IMR-90 (cell line): ENCODE measurements around the gene GYPB. TPM values are rescaled to one million over a fixed set of nuclear protein-coding genes. Genes with fewer than 3 reads are reported as not detected.
"Not testable (repeated sequence)": the region's sequence is repeated elsewhere in the genome, so short reads cannot be mapped to it uniquely, and the experiment has no call there.

Experiments used
- ATAC-seq: fragments of 200-7000 bp; cut with Tn5 transposase; 2 replicates; pipeline ENCODE4 v1.9.1; 2020; ENCODE audit warnings: low read depth, mild to moderate bottlenecking, moderate library complexity
- BruUV-seq: library from RNA; stranded (reverse); fragments of 400-500 nt; replicated peaks from 2 replicates; lab custom pipeline; 2021; lab: Mats Ljungman, UMichigan
- CTCF ChIA-PET: fragments of 300-600 bp; formaldehyde crosslinking; extraction: SDS; loops from one replicate; lab custom pipeline; 2021; ENCODE audit warnings: antibody characterized with exemption; lab: Yijun Ruan, JAX
- POLR2A ChIA-PET: fragments of 300-600 bp; sonication (Branson Sonifier 250); formaldehyde crosslinking; loops from one replicate; lab custom pipeline; 2022; ENCODE audit warnings: antibody characterized with exemption; ENCODE audit not compliant: unreplicated experiment; lab: Charles Lee
- DNase-seq: peaks from one replicate; pipeline ENCODE4 v3.0.0; 2013
- H2AFZ ChIP-seq: replicated peaks from 2 replicates; pipeline ENCODE3; 2013; ENCODE audit warnings: low read length, mild to moderate bottlenecking; ENCODE audit not compliant: poor library complexity
- H2AK5ac ChIP-seq: 2 replicates; pipeline ENCODE4 v1.6.1; 2013; ENCODE audit warnings: low read depth, low read length, inconsistent platforms
- H2AK9ac ChIP-seq: replicated peaks from 2 replicates; pipeline ENCODE3; 2013; ENCODE audit warnings: mild to moderate bottlenecking, low read depth, low read length, moderate library complexity; ENCODE audit not compliant: poor library complexity
- H2BK120ac ChIP-seq: 2 replicates; pipeline ENCODE4 v1.6.1; 2013; ENCODE audit warnings: low read depth, low read length, inconsistent platforms
- H2BK15ac ChIP-seq: 3 replicates; pipeline ENCODE4 v1.6.1; 2013; ENCODE audit warnings: low read depth, low read length, inconsistent platforms
- H2BK20ac ChIP-seq: 2 replicates; pipeline ENCODE4 v1.6.1; 2013; ENCODE audit warnings: low read depth, mild to moderate bottlenecking, inconsistent platforms, low read length, moderate library complexity
- H2BK5ac ChIP-seq: 2 replicates; pipeline ENCODE4 v1.6.1; 2013; ENCODE audit warnings: mild to moderate bottlenecking, low read depth, low read length, inconsistent platforms; ENCODE audit not compliant: poor library complexity, severe bottlenecking
- H3K14ac ChIP-seq: replicated peaks from 2 replicates; pipeline ENCODE4 v1.6.1; 2013; ENCODE audit warnings: low read depth, low read length, inconsistent platforms
- H3K18ac ChIP-seq: 2 replicates; pipeline ENCODE4 v1.6.1; 2013; ENCODE audit warnings: low read depth, low read length, control low read depth
- H3K23ac ChIP-seq: 2 replicates; pipeline ENCODE4 v1.6.1; 2013; ENCODE audit warnings: low read depth, low read length, inconsistent platforms
- H3K27ac ChIP-seq: 2 replicates; pipeline ENCODE4 v1.5.1; 2013; ENCODE audit warnings: mild to moderate bottlenecking, control low read depth, low read length; ENCODE audit not compliant: insufficient read depth
- H3K27me3 ChIP-seq: 2 replicates; pipeline ENCODE4 v1.6.1; 2013; ENCODE audit warnings: low read length; ENCODE audit not compliant: control insufficient read depth, insufficient read depth
- H3K36me3 ChIP-seq: 2 replicates; pipeline ENCODE4 v1.6.1; 2013; ENCODE audit warnings: low read length, mixed read lengths; ENCODE audit not compliant: control insufficient read depth, insufficient read depth
- H3K4ac ChIP-seq: 2 replicates; pipeline ENCODE4 v1.6.1; 2013; ENCODE audit warnings: low read depth, low read length, inconsistent platforms
- H3K4me1 ChIP-seq: 2 replicates; pipeline ENCODE4 v1.6.1; 2013; ENCODE audit warnings: low read length, mixed read lengths; ENCODE audit not compliant: control insufficient read depth, insufficient read depth
- H3K4me2 ChIP-seq: 2 replicates; pipeline ENCODE4 v1.6.1; 2013; ENCODE audit warnings: low read depth, mild to moderate bottlenecking, control low read depth, low read length, moderate library complexity
- H3K4me3 ChIP-seq: 2 replicates; pipeline ENCODE4 v1.5.1; 2013; ENCODE audit warnings: low read depth, mild to moderate bottlenecking, control low read depth, low read length, moderate library complexity; ENCODE audit not compliant: insufficient read depth
- H3K56ac ChIP-seq: 2 replicates; pipeline ENCODE4 v1.6.1; 2013; ENCODE audit warnings: low read length, inconsistent platforms; ENCODE audit not compliant: insufficient read depth; ENCODE audit errors: extremely low read depth
- H3K79me1 ChIP-seq, 2 experiments: 2 replicates each; pipeline ENCODE4 v1.6.1; 2013; ENCODE audit warnings: low read length in 2 of 2, inconsistent platforms in 1 of 2, low read depth in 1 of 2
- H3K9ac ChIP-seq: 2 replicates; pipeline ENCODE4 v1.6.1; 2013; ENCODE audit warnings: low read depth, low read length, control low read depth
- H3K9me1 ChIP-seq: 2 replicates; pipeline ENCODE4 v1.6.1; 2013; ENCODE audit warnings: low read length, inconsistent platforms; ENCODE audit not compliant: insufficient read depth
- H3K9me3 ChIP-seq: 2 replicates; pipeline ENCODE4 v1.6.1; 2013; ENCODE audit warnings: low read length; ENCODE audit not compliant: control insufficient read depth, insufficient read depth
- H4K20me1 ChIP-seq: 2 replicates; pipeline ENCODE4 v1.6.1; 2013; ENCODE audit warnings: low read length, inconsistent platforms; ENCODE audit not compliant: insufficient read depth
- H4K5ac ChIP-seq: 2 replicates; pipeline ENCODE4 v1.6.1; 2013; ENCODE audit warnings: mild to moderate bottlenecking, low read depth, low read length, control low read depth
- H4K8ac ChIP-seq, 2 experiments: 2 replicates each; pipeline ENCODE4 v1.6.1; 2013; ENCODE audit warnings: low read depth in 2 of 2, low read length in 2 of 2, control low read depth in 1 of 2, inconsistent platforms in 1 of 2
- H4K91ac ChIP-seq: 2 replicates; pipeline ENCODE4 v1.6.1; 2013; ENCODE audit warnings: low read depth, low read length, inconsistent platforms; ENCODE audit not compliant: insufficient read depth
- WGBS, 2 experiments: methylation state at CpG; one replicate each; pipeline versions ENCODE4 v1.1.5 to v1.1.7; 2013; ENCODE audit warnings: missing lambda C conversion rate in 2 of 2; ENCODE audit not compliant: insufficient read length in 1 of 2; ENCODE audit errors: extremely low coverage in 2 of 2; 5-methylcytosine and 5-hydroxymethylcytosine counted together
- dilution Hi-C: fragments of 300-500 bp; cut with HindIII; formaldehyde crosslinking; loops from one replicate; pipeline ENCODE4 v1.14.3; 2018; ENCODE audit warnings: low sequenced_read_pairs; ENCODE audit not compliant: unreplicated experiment
- in situ Hi-C: fragments of 300-500 bp; cut with MboI; formaldehyde crosslinking; loops from 3 replicates; pipeline ENCODE4 v1.14.3; 2019; ENCODE audit warnings: low sequenced_read_pairs, inconsistent platforms, mixed read lengths
- intact Hi-C: fragments of 100-400 bp; cut with micrococcal nuclease; formaldehyde crosslinking; loops from 2 replicates; pipeline ENCODE4 v1.10.0; 2022
- polyA plus RNA-seq, 3 experiments: library from polyadenylated mRNA; depleted of rRNA; stranded (reverse); fragments of >200 nt; gene quantifications; 2 replicates each; pipeline ENCODE4 v1.2.3, GENCODE V29; 2012; ENCODE audit warnings: low replicate concordance in 1 of 3
- total RNA-seq: library from RNA; depleted of rRNA; stranded (reverse); fragments of >200 nt; gene quantifications from 2 replicates; pipeline ENCODE4 v1.2.3, GENCODE V29; 2012

The GYPB gene
- total and polyA plus RNA-seq, 2 of the 4 experiments (the other 2 are of a cell fraction): not detected

GRCh38 chr4:144022772-144023400, 3.7 kb upstream of the GYPB start:
- BruUV-seq, intact Hi-C loops, POLR2A ChIA-PET, H3K9ac ChIP-seq, H3K27ac ChIP-seq, H3K79me1 ChIP-seq, H2BK15ac ChIP-seq, H4K8ac ChIP-seq, H2AK9ac ChIP-seq, in situ Hi-C loops, H3K14ac ChIP-seq, CTCF ChIA-PET, H3K36me3 ChIP-seq, H2AFZ ChIP-seq, H4K5ac ChIP-seq, H3K18ac ChIP-seq, H3K23ac ChIP-seq, H3K4me2 ChIP-seq, H3K4ac ChIP-seq, H3K9me3 ChIP-seq, H3K9me1 ChIP-seq, H4K91ac ChIP-seq, H4K20me1 ChIP-seq, H2BK20ac ChIP-seq, H3K56ac ChIP-seq, H2BK120ac ChIP-seq, dilution Hi-C loops, H2BK5ac ChIP-seq, H3K27me3 ChIP-seq, DNase-seq, H2AK5ac ChIP-seq, H3K4me1 ChIP-seq, H3K4me3 ChIP-seq, ATAC-seq: not testable (repeated sequence)
- WGBS, 2 experiments: no CpG with 5 or more reads among the region's 3 CpGs
